ENCODE measurements around the gene MYLK4. TPM values are rescaled to one million over a fixed set of nuclear protein-coding genes. Genes with fewer than 3 reads are reported as not detected.

MYLK4 gene
- total and polyA plus RNA-seq, 2 of the 13 experiments (the other 11 are each of a cell fraction or from before 2014, with no cell fraction given), result 0.26 to 0.29 TPM

GRCh38 chr6:2793534-2794151, 42.9 kb upstream of the MYLK4 start:
- CTCF ChIA-PET (ENCODE audit: low intra/inter-chr PET ratio, low total read pairs), result no interaction called here

GRCh38 chr6:2792330-2793110, 41.8 kb upstream of the MYLK4 start:
- 97% methylated on average over 17 of the region's 17 CpGs for WGBS (ENCODE audit: low lambda C conversion rate)
- TF ChIP-seq SNAPC4 (CRISPR knock-in tag; IDR thresholded peaks at IDR 0.05) (no peak), ZNF20 (CRISPR knock-in tag; IDR thresholded peaks at IDR 0.05) (no peak), ZMYM4 (CRISPR knock-in tag; IDR thresholded peaks at IDR 0.05) (no peak), ZFP91 (CRISPR knock-in tag; IDR thresholded peaks at IDR 0.05; ENCODE audit: borderline replicate concordance) (0 out of 2 replicates have a peak, but pooled peaks have one; percentile 17), ZNF768 (CRISPR knock-in tag; IDR thresholded peaks at IDR 0.05) (peak; percentile 40; the same call in 1 of the 2 replicates)
- ATAC-seq (no peak), DNase-seq (ENCODE audit: low spot score) (no peak), FAIRE-seq (no peak)
- CTCF ChIA-PET (ENCODE audit: low intra/inter-chr PET ratio, low total read pairs), result interaction anchor here (3.3 kb wide), 1 partner anchor 139 kb away, joined by 57 read pairs; no protein-coding TSS in a partner anchor
- Histone ChIP-seq H3K9me3 (ENCODE audit: low read length) (no peaks in the 10 kb centered on the region), H3K36me3 (replicated peaks in 1 of 2; ENCODE audit: control insufficient read depth in 1 of 2, insufficient read depth in 2 of 2, low read length in 2 of 2) (peaks cover 3 to 4% of the 10 kb centered on the region in 2 experiments; a peak in 4 of 5 replicates), H3K4me3 (replicated peaks in 1 of 3; ENCODE audit: insufficient read depth in 1 of 3, low read depth in 2 of 3, low read length in 3 of 3) (no peak overlapping the region), H3K4me1 (ENCODE audit: insufficient read depth, low read length) (peaks cover 12% of the 10 kb centered on the region; the same call in 1 of the 2 replicates), H2AFZ (ENCODE audit: low read length) (no peak overlapping the region), H3K27me3 (ENCODE audit: control insufficient read depth in 1 of 2, insufficient read depth in 2 of 2, low read length in 2 of 2) (no peaks in the 10 kb centered on the region), H3K27ac (ENCODE audit: extremely low read length, insufficient read depth, low read length) (no peak overlapping the region), H4K20me1 (ENCODE audit: insufficient read depth, low read length) (no peaks in the 10 kb centered on the region), H3K79me2 (ENCODE audit: insufficient read depth, low read length) (no peaks in the 10 kb centered on the region), H3K9ac (ENCODE audit: insufficient read depth, low read depth, low read length) (no peak overlapping the region), H3K4me2 (ENCODE audit: low read depth, low read length) (no peak overlapping the region)
- POLR2A ChIA-PET, result interaction anchor here (0.6 to 2.2 kb wide), 6 partner anchors 48 to 271 kb away, joined by 3 to 68 read pairs (median 4); partner anchors contain the start of genes SERPINB1 and SERPINB9
- BruUV-seq (replicated peaks), result no TSS peak
- in situ Hi-C loops (cut with HindIII; ENCODE audit: extremely low pct_ligation_motif_present, low pct_unique_long_range_greater_than_20kb), result loop anchor here (5.0 kb wide), 1 partner anchor 120 kb away; no protein-coding TSS in a partner anchor
- intact Hi-C loops (cut with micrococcal nuclease; ENCODE audit: unreplicated experiment), result no loop called here

More at GRCh38 chr6:2793534-2794151, 42.9 kb upstream of the MYLK4 start:
- intact Hi-C loops (cut with micrococcal nuclease; ENCODE audit: unreplicated experiment) (no loop called here), in situ Hi-C loops (cut with HindIII; ENCODE audit: extremely low pct_ligation_motif_present, low pct_unique_long_range_greater_than_20kb) (loop anchor here (5.0 kb wide), 1 partner anchor 119 kb away; no protein-coding TSS in a partner anchor)
- Histone ChIP-seq H2AFZ (ENCODE audit: low read length) (no peak overlapping the region), H3K4me2 (ENCODE audit: low read depth, low read length) (no peak overlapping the region), H4K20me1 (ENCODE audit: insufficient read depth, low read length) (no peaks in the 10 kb centered on the region), H3K27me3 (ENCODE audit: control insufficient read depth in 1 of 2, insufficient read depth in 2 of 2, low read length in 2 of 2) (no peaks in the 10 kb centered on the region), H3K4me3 (replicated peaks in 1 of 3; ENCODE audit: insufficient read depth in 1 of 3, low read depth in 2 of 3, low read length in 3 of 3) (no peak overlapping the region), H3K36me3 (replicated peaks in 1 of 2; ENCODE audit: control insufficient read depth in 1 of 2, insufficient read depth in 2 of 2, low read length in 2 of 2) (no peaks in the 10 kb centered on the region; a peak in 1 of 5 replicates), H3K9ac (ENCODE audit: insufficient read depth, low read depth, low read length) (no peak overlapping the region), H3K9me3 (ENCODE audit: low read length) (no peaks in the 10 kb centered on the region), H3K27ac (ENCODE audit: extremely low read length, insufficient read depth, low read length) (no peak overlapping the region), H3K79me2 (ENCODE audit: insufficient read depth, low read length) (no peaks in the 10 kb centered on the region), H3K4me1 (ENCODE audit: insufficient read depth, low read length) (peaks cover 15% of the 10 kb centered on the region; the same call in 1 of the 2 replicates)
- no TSS peak for BruUV-seq (replicated peaks)
- DNase-seq (ENCODE audit: low spot score) (no peak), FAIRE-seq (peak; percentile 43), ATAC-seq (no peak)
- WGBS (ENCODE audit: low lambda C conversion rate), result 84% methylated on average over 9 of the region's 9 CpGs
- POLR2A ChIA-PET, result interaction anchor here (1.5 kb wide), 2 partner anchors 46 to 48 kb away, joined by 5 to 7 read pairs; partner anchors contain the start of gene SERPINB1
- TF ChIP-seq CEBPB (IDR thresholded peaks at IDR 0.05; ENCODE audit: borderline replicate concordance, low read depth, low read length) (peak; percentile 38; the same call in 1 of the 2 replicates), KAT2B (IDR thresholded peaks at IDR 0.05; ENCODE audit: borderline replicate concordance, low read depth, low read length) (no peak), ZNF235 (CRISPR knock-in tag; IDR thresholded peaks at IDR 0.05; ENCODE audit: borderline replicate concordance) (no peak)

Data from HepG2 (cell line).